Testis (tissue), 3 donors: ENCODE data around the gene STXBP5L. TPM values are rescaled to one million over a fixed set of nuclear protein-coding genes. Genes with fewer than 3 reads are reported as not detected.
"Not testable (repeated sequence)": the region's sequence is repeated elsewhere in the genome, so short reads cannot be mapped to it uniquely, and the experiment has no call there.

ENCODE experiments used
- DNase-seq: peaks from one replicate; pipeline ENCODE4 v3.0.0-alpha.2; 2019
- H3K27ac ChIP-seq, 2 donors: fragments of 200-600 bp; sonication (generic); one replicate each; pipeline ENCODE4 v1.5.1; 2019
- H3K27me3 ChIP-seq: fragments of 200-600 bp; sonication (generic); one replicate; pipeline ENCODE4 v1.5.1; 2019
- H3K36me3 ChIP-seq: fragments of 200-600 bp; sonication (generic); one replicate; pipeline ENCODE4 v1.5.1; 2017; ENCODE audit warnings: low read depth; ENCODE audit errors: missing control alignments
- H3K4me1 ChIP-seq: fragments of 200-600 bp; sonication (generic); one replicate; pipeline ENCODE4 v1.5.1; 2019
- H3K4me3 ChIP-seq, 2 donors: fragments of 200-600 bp; sonication (generic); one replicate each; pipeline ENCODE4 v1.5.1; 2017 to 2019
- H3K9me3 ChIP-seq: fragments of 200-600 bp; sonication (generic); one replicate; pipeline ENCODE4 v1.5.1; 2017
- CTCF ChIP-seq, 3 experiments: fragments of 450-650 bp in 2 of 3; fragments of 200-600 bp in 1 of 3; sonication (generic) in 1 of 3; IDR thresholded peaks; one replicate each; pipeline ENCODE4 v1.5.1; 2016 to 2019; ENCODE audit warnings: antibody characterized with exemption in 3 of 3, mild to moderate bottlenecking in 2 of 3, moderate library complexity in 1 of 3
- POLR2A ChIP-seq: fragments of 450-650 bp; IDR thresholded peaks from one replicate; pipeline ENCODE4 v1.6.1; 2017; ENCODE audit warnings: antibody characterized with exemption, mild to moderate bottlenecking, moderate library complexity
- WGBS, 2 donors: methylation state at CpG; one replicate each; pipeline ENCODE4 v1.1.5; 2018; 5-methylcytosine and 5-hydroxymethylcytosine counted together
- intact Hi-C: fragments of 100-400 bp; cut with DNase I; formaldehyde crosslinking; loops from one replicate; pipeline ENCODE4 v1.15.1; 2023; ENCODE audit warnings: low total_unique reads
- polyA plus RNA-seq: library from polyadenylated mRNA; stranded (reverse); fragments of 350-450 nt; fragmentation: Illumina TruSeq; extraction: RNeasy Lipid Tissue Mini Kit (QIAGEN cat#74804); gene quantifications from one replicate; pipeline ENCODE4 v1.2.3, GENCODE V29; 2014; ENCODE audit warnings: low read depth, low replicate concordance; ENCODE audit not compliant: insufficient read depth
- total RNA-seq, 2 donors: library from RNA; depleted of rRNA; stranded (reverse); fragments of >200 nt; gene quantifications; one replicate each; pipeline ENCODE4 v1.2.3, GENCODE V29; 2016

Gene STXBP5L
- total and polyA plus RNA-seq, 3 donors from 2014 or later, result 2.3 to 12.1 (median 10.0) TPM

GRCh38 chr3:121175083-121175482 lies 267.1 kb downstream of the STXBP5L start:
- Histone ChIP-seq H3K36me3 (no peaks in the 10 kb centered on the region), H3K27ac (no peak overlapping the region), H3K4me3 (no peak overlapping the region), H3K9me3 (no peaks in the 10 kb centered on the region), H3K27me3 (no peaks in the 10 kb centered on the region), H3K4me1 (no peaks in the 10 kb centered on the region)
- no peak for DNase-seq
- TF ChIP-seq POLR2A (no peak), CTCF (IDR thresholded peaks at IDR 0.05) (no peak)
- intact Hi-C loops, result no loop called here

DNA sequence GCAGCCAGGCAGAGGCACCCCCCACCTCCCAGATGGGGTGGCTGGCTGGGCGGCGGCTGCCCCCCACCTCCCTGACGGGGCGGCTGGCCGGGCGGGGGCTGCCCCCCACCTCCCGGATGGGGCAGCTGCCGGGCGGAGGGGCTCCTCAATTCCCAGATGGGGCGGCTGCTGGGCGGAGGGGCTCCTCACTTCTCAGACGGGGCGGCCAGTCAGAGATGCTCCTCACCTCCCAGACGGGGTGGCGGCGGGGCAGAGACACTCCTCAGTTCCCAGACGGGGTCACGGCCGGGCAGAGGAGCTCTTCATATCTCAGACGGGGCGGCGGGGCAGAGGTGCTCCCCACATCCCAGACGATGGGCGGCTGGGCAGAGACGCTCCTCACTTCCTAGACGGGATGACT lies 282.6 kb downstream of the STXBP5L start:
- H3K36me3 ChIP-seq, DNase-seq, H3K27ac ChIP-seq, H3K27me3 ChIP-seq, intact Hi-C loops, H3K9me3 ChIP-seq, H3K4me1 ChIP-seq, H3K4me3 ChIP-seq: not testable (repeated sequence)
- WGBS, 2 donors, result 82% methylated on average over 16 of the region's 26 CpGs; no CpG with 5 or more reads in 1 of the 2 donors

- Histone ChIP-seq H3K27ac (no peak overlapping the region), H3K9me3 (no peaks in the 10 kb centered on the region), H3K4me1 (no peaks in the 10 kb centered on the region), H3K36me3 (no peaks in the 10 kb centered on the region), H3K27me3 (no peaks in the 10 kb centered on the region), H3K4me3 (no peak overlapping the region)
- intact Hi-C loops, result no loop called here
- no peak for DNase-seq
- TF ChIP-seq POLR2A, result no peak
- no peak for TF ChIP-seq CTCF (IDR thresholded peaks at IDR 0.05)
Measured at GRCh38 chr3:121202573-121202972, 294.6 kb downstream of the STXBP5L start.

GRCh38 chr3:121223116-121223515 lies 315.1 kb downstream of the STXBP5L start:
- Histone ChIP-seq H3K4me3 (no peak overlapping the region), H3K27me3 (no peaks in the 10 kb centered on the region), H3K9me3 (no peaks in the 10 kb centered on the region), H3K27ac (no peak overlapping the region), H3K4me1 (no peaks in the 10 kb centered on the region), H3K36me3 (no peaks in the 10 kb centered on the region)
- 90 to 91% methylated on average over 2 of the region's 2 CpGs for WGBS, 2 donors
- no peak for DNase-seq
- no peak for TF ChIP-seq CTCF (IDR thresholded peaks at IDR 0.05)
- TF ChIP-seq POLR2A, result no peak
- intact Hi-C loops, result no loop called here

DNA sequence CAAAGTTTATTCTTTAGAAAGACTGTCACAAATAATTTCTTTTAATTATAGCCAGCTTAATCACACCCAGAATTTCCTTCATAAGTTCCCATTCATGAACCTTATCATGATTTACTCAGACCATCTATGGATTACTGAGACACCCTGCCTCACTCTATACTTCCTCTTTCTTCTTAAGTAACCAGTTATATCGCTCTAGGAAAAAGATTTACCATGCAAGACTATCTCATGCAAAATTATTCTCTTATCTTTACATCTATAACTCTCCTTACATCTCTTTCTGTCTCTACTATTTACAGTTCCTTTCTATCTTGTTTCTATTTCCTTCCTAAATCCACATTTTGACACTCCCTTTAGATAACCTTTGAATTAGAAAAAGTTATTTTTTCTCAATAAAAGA lies 321.0 kb downstream of the STXBP5L start:
- TF ChIP-seq CTCF (IDR thresholded peaks at IDR 0.05) (no peak), POLR2A (no peak)
- H3K27me3 ChIP-seq, result no peaks in the 10 kb centered on the region
- H3K9me3 ChIP-seq, result no peaks in the 10 kb centered on the region
- no peaks in the 10 kb centered on the region for H3K4me1 ChIP-seq
- no peak overlapping the region for H3K4me3 ChIP-seq
- intact Hi-C loops, result no loop called here
- DNase-seq, result no peak
- 92 to 100% methylated on average over 1 of the region's 1 CpG for WGBS, 2 donors
- no peaks in the 10 kb centered on the region for H3K36me3 ChIP-seq
- no peak overlapping the region for H3K27ac ChIP-seq

DNA sequence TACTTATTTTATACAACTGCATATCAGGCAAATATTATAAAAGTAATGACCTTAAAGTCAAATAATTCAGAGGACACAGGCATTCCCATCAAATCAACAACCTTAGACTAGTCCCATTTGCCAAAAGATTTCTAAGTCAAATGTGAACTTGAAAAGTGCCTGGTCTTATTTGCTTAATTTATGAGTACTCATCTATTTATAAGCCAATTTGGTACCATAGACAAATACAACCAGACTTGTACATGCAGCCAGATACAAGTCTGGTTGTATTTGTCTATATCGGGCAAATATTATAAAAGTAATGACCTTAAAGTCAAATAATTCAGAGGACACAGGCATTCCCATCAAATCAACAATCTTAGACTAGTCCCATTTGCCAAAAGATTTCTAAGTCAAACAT lies 322.2 kb downstream of the STXBP5L start:
- H3K27me3 ChIP-seq, H3K36me3 ChIP-seq, intact Hi-C loops, H3K27ac ChIP-seq, H3K9me3 ChIP-seq, H3K4me1 ChIP-seq, DNase-seq, H3K4me3 ChIP-seq: not testable (repeated sequence)
- WGBS, 2 donors, result 93 to 94% methylated on average over 1 of the region's 1 CpG
